Stimulated activated CD4-positive, alpha-beta T cell treated with anti-CD3 and anti-CD28 coated beads, Interleukin-15, amount 100 ng/mL, for 1 hour (primary cell): Measurements from ENCODE around the gene ERICH4.
"Not testable (repeated sequence)": the region's sequence is repeated elsewhere in the genome, so short reads cannot be mapped to it uniquely, and the experiment has no call there.

Source experiments
- DNase-seq, 2 donors: peaks; one replicate each; pipeline ENCODE4 v3.0.0-alpha.2; 2020; ENCODE audit warnings: low read depth in 1 of 2, low spot score in 1 of 2

ERICH4 gene, protein sequence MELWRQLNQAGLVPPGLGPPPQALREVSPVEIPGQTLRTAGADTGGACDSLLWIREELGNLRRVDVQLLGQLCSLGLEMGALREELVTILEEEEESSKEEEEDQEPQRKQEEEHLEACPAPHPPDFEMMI

DNA sequence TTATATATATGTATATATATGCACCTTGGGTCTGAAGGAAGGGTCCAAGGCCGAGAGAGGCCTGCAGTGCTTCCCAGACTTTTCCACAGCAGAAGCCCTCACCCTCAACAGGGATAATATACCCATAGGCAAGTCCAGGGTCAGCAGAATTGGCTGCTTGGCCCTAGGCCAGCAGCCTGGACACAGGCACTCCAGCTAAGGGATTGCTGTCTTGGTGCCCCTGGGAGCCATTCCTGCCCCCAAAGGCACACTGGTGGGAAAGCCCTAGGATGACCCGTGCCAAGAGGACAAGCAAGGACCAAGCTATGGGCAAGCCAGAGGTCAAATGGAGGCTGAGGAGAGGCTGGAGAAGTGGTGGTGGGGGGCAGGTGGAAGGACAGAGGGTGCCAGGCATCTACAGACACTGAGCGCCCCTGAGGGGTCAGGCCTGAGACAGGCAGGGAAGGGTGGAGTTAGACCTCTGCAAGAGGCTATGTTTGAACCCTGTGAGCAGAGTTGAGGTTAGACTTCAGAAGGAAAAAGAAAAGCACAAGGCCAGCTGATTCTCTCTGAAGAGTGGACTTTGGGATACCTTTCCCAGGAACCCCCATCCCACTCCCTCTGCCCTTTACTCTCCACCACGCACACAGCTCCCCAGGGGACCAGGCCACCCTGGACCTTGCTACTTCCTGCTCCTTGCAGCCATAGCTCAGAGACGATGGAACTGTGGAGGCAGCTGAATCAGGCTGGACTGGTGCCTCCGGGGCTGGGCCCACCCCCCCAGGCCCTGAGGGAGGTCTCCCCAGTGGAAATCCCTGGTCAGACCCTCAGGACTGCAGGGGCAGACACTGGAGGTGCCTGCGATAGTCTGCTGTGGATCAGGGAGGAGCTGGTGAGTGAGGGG, at the start of gene ERICH4:
ERICH4 (plus strand) TSS at position 684 of the 883 bp plus-strand sequence; CDS start at position 698, 14 bp downstream.
- DNase-seq, result no peak

DNA sequence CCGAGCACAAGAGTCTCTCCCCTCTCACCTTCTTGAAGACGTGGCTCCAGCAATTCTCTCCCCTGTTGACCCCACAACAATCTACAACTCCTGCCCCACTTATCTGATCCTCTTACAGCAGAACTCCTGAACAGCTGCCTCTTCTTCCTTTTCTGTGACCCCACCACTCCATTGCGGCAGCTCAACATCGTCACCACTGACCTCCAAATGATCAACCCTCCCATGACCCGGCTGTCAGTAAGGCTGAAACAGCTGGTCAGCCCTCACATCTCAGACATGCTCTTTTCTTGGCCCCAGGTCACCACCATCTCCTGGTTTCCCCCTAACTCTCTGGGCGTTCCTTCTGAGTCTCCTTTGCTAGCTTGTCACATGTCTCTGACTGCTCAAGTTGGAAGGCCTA, 47.6 kb upstream of the ERICH4 start:
- DNase-seq, result no peak

DNA sequence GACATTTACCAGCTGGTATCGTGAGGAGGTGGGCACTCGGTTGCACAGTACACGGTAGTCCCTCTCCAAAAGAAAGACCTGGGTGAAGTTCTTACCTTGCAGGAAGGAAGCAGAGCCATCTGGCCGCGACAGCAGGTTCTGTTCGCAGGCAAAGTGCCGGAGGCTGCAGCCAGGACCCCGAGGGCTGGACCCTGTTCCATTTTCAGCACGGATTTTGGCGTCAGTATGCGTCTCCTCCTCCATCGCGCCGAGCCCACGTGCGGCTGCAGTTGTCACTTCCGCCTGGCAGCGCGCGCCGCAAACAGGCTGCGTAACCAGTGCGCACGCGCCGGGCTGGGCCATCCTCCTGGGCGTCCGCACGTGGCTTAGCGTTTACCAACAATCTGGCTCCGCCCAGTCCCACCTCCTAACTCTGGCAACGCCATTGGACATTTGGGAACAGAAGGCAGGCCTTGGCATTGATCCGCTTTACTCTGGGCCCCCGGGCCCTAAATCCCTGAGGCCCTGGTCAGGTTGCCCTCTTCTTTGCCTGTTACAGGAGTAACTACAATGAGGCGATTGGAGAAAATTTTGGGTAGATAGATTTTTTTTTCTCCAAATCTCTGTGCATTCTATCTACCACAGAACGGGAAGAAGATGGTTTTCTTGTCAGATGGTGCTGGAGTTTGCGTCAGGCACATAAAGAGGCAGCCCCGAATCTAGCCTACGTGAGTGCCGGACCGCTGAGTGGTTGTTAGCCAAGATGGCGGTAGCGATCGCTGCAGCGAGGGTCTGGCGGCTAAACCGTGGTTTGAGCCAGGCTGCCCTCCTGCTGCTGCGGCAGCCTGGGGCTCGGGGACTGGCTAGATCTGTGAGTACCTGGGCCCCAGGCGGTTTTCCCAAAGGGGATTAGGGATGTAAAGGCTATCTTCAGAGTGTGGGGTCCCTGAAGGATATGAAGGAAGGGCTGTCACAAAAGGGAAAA, 45.6 kb upstream of the ERICH4 start, which contains the start of the genes BCKDHA and EXOSC5:
BCKDHA (plus strand) TSS at position 733 of the 964 bp plus-strand sequence; CDS start at position 743, 10 bp downstream.
EXOSC5 (minus strand) TSS at position 274 of the 964 bp plus-strand sequence; CDS start at position 243, 31 bp downstream.
- peak; percentile 96 to 98 for DNase-seq

DNA sequence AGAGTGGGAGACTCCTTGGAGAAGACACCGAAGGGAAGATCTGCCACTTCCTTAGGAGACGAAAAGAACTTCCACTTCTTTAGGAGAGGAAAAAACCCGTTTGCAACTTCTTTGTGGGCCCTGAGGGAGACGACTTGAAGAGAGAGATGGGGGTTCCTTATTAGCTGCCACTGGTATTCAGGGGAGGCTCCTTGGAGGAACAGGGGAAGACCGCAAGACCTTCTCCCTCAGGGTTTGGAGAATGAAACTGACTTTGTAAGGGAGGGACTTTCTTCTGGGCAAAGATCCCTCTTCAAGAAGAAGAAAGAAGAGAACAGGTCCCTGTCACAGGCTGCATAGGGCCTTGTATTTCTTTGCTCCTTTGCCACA, 44.9 kb upstream of the ERICH4 start:
- no peak for DNase-seq

DNA sequence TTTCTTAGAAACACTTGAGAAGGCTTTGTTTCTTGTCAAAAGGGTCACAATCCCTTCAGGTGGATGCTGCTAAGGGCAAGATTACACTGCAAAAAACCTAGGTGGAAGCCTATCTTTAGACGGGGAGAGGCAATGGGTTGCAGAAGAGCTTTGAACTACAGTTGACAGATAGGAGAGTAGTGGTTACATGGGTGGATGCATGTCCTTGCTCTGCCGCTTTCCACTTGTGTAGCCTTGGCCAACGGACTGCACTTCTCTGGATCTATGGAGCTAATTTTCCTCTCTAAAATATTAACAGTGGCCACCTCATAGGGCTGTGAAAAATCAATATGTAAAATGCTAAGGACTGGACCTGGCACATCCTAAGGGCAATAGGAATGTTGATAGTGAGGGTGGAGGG, 44.4 kb upstream of the ERICH4 start:
- DNase-seq, result no peak

DNA sequence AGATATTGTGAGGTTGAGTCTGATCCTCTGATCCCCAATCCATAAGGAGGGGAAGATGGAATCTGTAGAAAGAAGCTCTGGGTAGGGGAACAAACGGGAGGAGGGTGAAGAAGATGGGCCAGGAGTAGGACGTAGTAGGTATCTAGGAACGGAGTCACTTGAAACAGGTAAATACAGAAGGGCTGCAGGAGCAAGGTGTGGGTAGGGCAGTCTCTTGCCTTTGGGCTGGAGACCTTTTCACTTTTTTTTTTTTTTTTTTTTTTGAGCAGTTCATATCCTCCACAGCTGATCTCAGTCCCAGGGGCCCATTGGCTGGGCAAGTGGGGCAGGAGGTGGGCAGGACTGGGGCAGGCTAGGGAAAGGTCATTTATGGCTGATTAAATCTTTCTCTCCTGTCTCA, 43.9 kb upstream of the ERICH4 start:
- DNase-seq, result no peak

DNA sequence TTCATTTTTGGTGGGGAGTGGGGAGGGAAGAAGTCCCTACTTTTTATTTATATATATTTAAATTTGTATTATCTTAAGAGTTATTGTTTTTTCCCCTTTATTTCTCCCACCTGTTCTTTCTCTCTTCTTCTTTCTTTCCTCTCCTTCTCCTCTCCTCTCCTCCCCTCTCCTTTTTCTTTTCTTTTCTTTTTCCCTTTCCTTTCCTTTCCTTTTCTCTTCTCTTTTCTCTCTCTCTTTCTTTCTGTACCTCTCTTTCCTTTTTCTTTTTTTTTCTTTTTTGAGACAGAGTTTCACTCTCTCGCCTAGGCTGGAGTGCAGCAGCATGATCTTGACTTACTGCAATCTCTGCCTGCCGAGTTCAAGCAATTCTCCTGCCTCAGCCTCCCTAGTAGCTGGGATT, 43.4 kb upstream of the ERICH4 start:
- no peak for DNase-seq

DNA sequence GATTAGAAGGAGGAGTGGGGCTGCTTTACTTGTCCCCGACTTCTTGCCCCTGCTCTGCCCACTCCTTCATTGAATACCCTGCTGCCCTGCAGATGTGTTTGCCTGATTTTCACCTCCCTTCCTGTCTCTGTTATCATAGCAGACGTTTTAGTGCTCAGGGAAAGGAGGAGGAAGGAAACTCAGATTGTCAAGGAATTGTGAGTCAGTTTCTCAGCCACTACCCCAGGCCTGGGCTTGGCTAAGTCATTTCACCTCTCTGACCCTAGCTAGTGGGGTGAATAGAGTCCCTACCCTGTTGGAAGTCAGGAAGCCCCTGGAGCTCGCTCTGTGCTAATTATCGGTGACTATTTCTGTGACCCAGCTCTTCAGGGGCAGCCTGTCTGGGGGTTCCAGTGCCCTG, 41.5 kb upstream of the ERICH4 start:
- DNase-seq, result no peak

DNA sequence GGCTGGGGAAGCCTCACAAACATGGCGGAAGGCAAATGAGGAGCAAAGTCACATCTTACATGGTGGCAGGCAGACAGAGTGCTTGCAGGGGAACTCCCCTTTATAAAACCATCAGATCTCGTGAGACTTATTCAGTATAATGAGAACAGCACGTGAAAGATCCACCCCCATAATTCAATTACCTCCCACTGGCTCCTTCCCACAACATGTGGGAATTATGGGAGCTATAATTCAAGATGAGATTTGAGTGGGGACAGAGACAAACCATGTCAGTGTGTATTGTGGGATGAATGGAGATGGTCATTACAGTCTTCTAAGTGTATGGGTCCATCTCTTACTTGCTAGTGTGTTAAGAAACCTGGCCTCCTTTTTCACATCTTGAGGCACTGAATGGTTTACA, 40.9 kb upstream of the ERICH4 start:
- no peak for DNase-seq

DNA sequence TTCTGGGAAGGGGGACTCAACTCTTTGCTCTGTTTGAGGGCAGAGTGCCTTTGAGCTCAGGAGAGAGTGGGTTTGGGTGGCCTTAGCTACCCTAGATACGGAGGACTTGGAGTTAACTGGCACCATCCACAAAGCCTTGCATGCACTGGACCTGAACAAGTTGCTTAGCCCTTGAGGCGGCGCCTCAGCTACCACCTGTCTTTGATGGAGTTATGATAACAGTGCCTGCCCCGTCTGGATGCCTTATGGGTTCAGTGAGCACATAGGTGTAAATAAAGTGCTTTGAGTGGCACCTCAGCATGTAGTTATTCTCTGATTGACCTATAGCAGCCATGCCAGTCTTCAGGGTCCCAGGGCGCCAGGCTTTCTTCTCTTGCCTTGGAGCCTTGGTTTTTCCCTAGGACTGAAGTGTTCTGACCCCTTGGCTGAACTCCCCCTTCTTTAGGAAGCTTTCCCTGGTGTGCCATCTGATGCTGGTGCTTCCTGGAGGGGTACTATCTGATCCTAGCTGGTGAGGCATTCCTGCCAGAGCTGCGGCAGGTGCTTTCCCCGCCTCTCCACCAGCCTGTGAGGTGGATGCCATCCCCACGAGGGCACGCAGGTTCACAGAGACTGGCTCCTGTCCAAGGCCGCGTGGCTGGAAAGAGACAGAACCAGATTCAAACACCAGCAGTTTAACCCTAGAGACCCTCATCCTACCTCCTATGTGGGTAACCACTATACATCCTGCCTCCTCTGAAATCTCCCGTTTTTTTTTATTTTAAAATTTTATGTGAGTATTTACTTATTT, 39.6 kb upstream of the ERICH4 start:
- no peak for DNase-seq

DNA sequence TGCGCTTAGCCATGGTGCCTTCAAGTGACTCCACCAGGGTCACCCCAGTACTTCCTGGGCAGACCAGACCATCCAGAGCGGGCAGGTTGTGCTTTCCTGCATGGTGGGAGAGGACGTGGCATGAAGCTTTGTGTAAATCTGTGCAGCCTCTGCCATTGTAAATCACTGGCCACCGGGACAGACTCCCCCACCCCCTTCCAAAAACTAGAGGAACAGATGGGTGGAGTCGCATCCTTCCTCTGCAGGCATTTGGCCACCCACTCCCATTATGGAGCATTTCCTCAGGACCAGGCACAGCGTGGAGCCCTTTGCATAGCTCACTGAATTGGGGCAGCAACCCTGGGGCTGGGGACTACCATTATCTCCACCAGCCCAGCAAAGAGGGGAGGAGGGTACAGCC, 37.2 kb upstream of the ERICH4 start:
- DNase-seq, result no peak

DNA sequence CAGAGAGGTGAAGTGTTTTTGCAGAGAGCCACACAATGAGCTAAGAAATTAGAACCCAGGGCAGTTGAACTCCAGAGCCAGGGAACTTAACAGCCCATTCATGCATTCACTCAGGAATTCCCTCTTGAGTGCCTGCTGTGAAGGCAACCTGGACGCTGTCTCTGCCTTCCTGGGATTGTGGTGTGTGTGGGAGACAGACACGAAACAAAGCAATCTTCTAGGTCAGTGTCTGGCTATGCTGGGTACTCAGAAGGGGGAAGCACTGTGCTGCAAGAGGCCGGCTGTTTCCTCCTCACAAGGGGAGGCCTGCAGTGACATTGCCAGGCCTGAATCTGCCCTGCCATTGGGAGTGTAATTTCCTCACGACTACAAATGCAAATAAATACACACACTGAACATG, 35.7 kb upstream of the ERICH4 start:
- DNase-seq, result no peak

DNA sequence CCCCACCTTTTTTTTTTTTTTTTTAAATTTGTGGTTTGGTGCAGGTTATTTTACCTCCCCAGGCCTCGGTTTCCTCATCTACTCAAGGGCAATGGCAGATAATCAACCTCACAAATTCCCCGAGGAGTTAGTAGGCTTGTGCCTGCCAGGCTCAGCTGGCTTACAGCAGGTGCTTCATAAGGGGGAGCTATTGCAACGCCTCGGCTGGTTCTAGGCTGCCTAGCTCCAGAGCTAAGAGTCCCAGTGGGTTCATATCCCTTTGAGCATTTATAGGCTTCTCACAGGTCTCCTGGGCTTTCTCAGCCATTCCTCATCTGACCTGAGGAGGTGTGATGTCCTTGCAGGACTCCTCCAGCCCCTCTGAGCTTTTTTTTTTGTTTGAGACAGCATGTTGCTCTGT, 34.7 kb upstream of the ERICH4 start:
- no peak for DNase-seq

DNA sequence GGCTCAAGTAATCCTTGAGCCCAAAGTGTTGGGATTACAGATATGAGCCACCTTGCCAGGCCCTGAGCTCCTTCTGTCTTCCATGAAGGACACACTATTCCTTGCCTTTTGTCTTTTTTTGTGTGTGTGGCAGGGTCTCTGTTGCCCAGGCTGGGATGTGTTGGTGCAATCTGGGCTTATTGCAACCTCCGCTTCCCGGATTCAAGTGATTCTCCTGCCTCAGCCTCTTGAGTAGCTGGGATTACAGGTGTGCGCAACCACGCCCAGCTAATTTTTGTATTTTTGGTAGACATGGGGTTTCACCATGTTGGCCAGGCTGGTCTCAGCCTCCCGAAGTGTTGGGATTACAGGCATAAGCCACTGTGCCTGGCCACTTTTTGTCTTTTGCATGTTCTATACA, 34.1 kb upstream of the ERICH4 start:
- DNase-seq, result not testable (repeated sequence)

DNA sequence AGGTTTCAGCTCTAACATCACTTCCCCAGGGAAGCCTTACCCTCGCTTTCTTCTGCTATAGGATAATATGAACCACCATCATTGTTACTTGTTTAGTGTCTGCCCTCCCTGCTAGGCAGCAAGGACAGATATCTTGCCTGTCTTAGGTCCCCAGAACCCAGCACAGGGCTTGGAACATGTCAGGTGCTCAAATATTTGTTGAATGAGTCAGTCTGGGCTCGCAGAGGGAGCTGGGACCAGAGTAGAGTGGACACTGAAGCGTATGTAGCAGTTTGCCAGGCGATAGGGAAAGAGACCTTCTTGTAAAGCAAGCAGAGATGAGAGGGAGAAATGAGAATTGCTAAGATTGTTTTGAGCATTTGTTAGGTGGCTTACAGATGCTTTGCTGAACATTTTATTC, 33.7 kb upstream of the ERICH4 start:
- no peak for DNase-seq

DNA sequence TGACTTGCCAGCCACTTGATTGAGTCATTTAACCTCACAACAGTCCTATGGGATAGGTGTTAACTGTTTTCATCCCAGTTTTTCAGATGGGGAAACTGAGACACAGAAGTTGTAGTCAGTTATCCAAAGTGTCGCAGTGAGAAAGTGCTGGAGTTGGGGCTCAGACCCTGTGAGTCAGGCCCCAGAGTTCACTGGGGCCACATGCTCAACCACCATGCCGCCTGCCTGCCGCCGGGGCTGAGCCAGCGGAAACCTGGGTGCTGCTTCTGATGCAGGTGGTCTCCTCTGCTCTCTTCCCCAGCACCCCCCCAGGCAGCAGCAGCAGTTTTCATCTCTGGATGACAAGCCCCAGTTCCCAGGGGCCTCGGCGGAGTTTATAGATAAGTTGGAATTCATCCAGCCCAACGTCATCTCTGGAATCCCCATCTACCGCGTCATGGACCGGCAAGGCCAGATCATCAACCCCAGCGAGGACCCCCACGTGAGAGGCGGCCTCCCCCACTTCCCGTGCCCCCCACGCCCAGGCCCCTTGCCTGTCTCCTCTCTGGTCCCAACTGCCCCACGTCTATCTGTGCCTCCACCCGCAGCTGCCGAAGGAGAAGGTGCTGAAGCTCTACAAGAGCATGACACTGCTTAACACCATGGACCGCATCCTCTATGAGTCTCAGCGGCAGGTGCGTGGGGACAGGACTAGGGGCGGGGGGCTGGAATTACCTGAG, 32.5 kb upstream of the ERICH4 start:
- no peak for DNase-seq

DNA sequence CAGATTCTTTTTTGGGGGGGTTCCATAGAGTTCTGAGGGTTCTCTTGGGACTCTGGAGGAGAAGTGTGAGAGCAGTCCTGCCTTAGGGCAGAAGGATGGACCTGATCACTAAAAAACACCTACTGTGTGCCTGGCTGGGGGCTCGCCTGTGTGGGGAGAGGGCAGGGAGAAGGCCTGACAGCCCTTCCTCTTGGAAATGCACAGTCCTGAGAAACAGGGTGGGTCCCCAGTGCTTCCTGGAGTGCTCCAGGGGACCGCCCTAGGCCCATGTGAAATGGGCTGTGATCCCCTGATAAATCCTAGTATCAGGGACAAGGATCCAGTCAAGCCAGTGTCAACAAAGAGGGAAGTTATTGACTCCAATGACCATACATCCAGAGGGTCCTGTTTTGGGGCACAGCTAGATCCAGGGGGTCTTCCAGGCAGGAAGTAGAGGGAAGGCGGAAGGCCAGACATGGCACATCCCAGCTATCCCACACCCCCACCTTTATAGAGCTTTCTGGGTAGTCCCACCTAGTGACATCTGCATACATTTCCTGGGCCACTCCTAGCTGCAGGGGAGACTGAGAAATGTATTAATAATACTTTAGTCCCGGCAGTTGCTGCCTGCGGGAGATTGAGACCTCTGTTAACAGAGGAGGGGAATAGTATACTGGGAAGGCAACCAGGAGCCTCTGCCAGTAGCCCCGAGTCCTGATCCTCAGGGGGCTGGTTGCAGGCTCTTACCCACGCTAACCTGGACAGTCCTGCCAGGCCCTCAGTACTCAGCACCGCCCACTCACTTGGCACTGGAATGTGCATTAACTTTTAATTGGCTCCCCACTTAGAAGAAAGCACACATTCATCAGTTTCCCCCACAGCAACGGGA, 31.6 kb upstream of the ERICH4 start:
- no peak for DNase-seq

DNA sequence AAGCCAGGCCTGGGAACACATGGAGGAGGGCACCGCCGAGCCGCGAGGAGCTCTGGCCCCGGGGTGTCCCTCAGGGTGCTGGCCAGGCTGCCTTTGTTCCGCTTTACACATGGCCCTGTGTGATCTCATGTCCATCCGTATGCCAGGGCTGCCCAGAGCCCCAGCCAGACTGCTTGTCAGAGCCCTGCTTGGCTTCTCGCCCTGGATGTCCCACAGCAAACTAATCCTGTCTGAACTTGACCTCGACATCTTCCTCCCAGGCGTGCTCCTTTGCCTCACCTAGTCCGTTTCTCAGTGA, 31.0 kb upstream of the ERICH4 start:
- DNase-seq, result no peak

DNA sequence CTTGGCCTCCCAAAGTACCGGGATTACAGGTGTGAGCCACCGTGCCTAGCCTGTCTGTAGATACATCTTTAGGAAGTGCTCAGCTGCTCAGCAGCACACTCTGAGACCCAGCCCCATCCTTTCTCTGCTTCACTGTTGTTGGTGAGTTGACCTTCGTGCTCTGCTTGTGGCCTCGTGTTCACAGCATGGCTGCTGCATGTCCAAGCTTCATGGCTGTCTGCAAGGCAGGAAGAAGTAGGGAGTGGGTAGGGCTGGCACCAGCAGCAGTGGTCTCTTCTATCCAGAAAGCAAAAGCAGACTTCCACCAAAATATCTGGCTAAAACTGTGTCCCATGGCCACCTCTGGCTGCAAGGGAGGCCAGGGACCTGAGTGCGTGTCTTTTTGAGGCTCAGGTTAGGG, 30.0 kb upstream of the ERICH4 start:
- DNase-seq, result no peak
